IPS-18a (cell line): ENCODE results near the gene SMURF2.
"Not testable (repeated sequence)": the region's sequence is repeated elsewhere in the genome, so short reads cannot be mapped to it uniquely, and the experiment has no call there.

Experiments used
- H3K27ac ChIP-seq: one replicate; pipeline ENCODE4 v1.5.1; 2013; ENCODE audit warnings: low read length
- H3K27me3 ChIP-seq: one replicate; pipeline ENCODE4 v1.6.1; 2013; ENCODE audit warnings: mild to moderate bottlenecking, low read length; ENCODE audit not compliant: control insufficient read depth, insufficient read depth
- H3K36me3 ChIP-seq: one replicate; pipeline ENCODE4 v1.6.1; 2013; ENCODE audit warnings: low read depth, low read length; ENCODE audit not compliant: control insufficient read depth
- H3K4me1 ChIP-seq: one replicate; pipeline ENCODE4 v1.6.1; 2013; ENCODE audit warnings: low read depth, low read length; ENCODE audit not compliant: control insufficient read depth
- H3K4me3 ChIP-seq: one replicate; pipeline ENCODE4 v1.5.1; 2013; ENCODE audit warnings: low read length
- H3K9ac ChIP-seq: one replicate; pipeline ENCODE4 v1.6.1; 2013; ENCODE audit warnings: mild to moderate bottlenecking, low read length, moderate library complexity
- H3K9me3 ChIP-seq: one replicate; pipeline ENCODE4 v1.6.1; 2013; ENCODE audit warnings: low read depth, low read length; ENCODE audit not compliant: control insufficient read depth

SMURF2 gene

DNA sequence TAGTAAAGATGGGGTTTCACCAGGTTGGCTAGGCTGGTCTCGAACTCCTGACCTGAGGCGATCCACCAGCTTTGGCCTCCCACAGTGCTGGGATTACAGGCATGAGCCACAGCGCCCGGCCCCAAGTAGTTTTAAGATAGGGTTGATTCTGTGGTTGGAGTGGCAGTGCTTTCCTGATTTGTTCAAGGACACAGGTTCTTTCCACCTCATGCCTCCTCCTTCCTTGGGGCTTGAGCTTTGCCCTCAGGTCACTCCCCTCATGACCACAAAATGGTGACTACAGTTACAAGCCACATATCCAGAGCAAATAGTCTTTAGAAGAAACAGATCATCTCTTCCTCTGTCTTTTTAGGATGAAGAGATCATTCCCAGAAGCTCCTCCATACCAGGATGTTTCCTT, 25.3 kb upstream of the SMURF2 start:
- H3K36me3 ChIP-seq: no peaks in the 10 kb centered on the region
- H3K9ac ChIP-seq: no peak overlapping the region
- no peaks in the 10 kb centered on the region for H3K9me3 ChIP-seq
- no peaks in the 10 kb centered on the region for H3K4me1 ChIP-seq
- H3K4me3 ChIP-seq: no peak overlapping the region
- H3K27me3 ChIP-seq: no peaks in the 10 kb centered on the region
- no peak overlapping the region for H3K27ac ChIP-seq

DNA sequence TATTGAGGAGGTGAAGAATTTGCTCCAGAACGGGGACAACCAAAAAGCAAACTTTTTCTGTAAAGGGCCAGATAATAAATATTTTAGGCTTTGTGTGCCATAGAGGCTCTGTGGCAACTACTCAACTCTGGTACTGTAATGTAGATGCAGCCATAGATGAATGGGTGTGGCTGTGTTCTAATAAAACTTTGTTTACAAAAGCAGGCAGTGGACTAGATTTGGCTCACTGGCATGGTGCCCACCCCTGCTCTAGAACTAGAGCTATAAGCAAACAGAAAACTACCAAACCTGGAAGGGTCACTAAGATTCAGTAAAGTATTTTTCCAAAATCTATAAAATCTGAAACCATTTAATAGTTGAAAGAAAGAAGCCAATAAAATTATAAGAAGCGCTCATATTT, 24.6 kb upstream of the SMURF2 start:
- Histone ChIP-seq H3K4me3 (no peak overlapping the region), H3K4me1 (no peaks in the 10 kb centered on the region), H3K9me3 (no peaks in the 10 kb centered on the region), H3K27me3 (no peaks in the 10 kb centered on the region), H3K9ac (no peak overlapping the region), H3K36me3 (no peaks in the 10 kb centered on the region), H3K27ac (no peak overlapping the region)

GRCh38 chr17:64685705-64686104, 23.6 kb upstream of the SMURF2 start:
- H3K9me3 ChIP-seq: no peaks in the 10 kb centered on the region
- H3K27me3 ChIP-seq: no peaks in the 10 kb centered on the region
- H3K4me3 ChIP-seq: no peak overlapping the region
- H3K9ac ChIP-seq: no peak overlapping the region
- no peaks in the 10 kb centered on the region for H3K4me1 ChIP-seq
- H3K27ac ChIP-seq: no peak overlapping the region
- H3K36me3 ChIP-seq: no peaks in the 10 kb centered on the region

GRCh38 chr17:64683796-64684195, 21.7 kb upstream of the SMURF2 start:
- H3K9me3 ChIP-seq: no peaks in the 10 kb centered on the region
- no peaks in the 10 kb centered on the region for H3K4me1 ChIP-seq
- no peak overlapping the region for H3K4me3 ChIP-seq
- no peaks in the 10 kb centered on the region for H3K27me3 ChIP-seq
- no peak overlapping the region for H3K27ac ChIP-seq
- no peak overlapping the region for H3K9ac ChIP-seq
- no peaks in the 10 kb centered on the region for H3K36me3 ChIP-seq

DNA sequence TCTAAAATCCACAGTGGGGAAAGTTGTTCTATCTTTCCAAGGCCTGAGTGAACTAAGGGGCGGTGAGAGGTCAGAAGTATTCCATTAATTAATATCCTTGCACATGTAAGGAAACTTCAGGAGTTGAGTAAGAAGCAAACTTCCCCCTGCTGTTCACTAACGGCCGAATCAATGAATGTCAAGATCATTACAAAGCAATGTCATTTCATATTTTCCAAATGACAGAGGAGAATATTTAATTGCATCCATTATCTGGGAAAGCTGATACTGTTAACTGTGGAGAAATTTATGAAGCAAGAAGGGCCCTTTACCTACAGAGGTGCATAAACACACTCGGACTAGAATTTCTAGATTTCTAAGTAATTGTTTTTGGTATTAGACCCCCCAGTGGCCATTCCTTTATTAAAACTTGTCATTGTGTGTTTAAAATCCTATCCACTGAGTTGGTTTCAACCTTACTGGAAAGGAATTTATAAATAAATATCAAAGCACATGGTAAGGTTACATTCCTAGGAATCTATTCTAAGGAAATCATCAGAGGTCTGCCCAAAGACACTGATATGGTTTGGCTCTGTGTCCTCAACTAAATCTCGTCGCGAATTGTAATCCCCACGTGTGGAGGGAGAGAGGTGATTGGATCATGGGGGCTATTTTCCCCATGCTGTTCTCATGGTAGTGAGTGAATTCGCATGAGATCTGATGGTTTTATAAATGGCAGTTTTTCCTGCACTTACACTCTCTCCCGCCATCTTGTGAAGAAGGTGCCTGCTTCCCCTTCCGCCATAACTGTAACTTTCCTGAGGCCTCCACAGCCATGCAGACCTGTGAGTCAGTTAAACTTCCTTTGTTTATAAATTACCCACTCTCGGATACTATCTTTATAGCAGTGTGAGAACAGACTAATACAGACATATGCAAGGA, 20.4 kb upstream of the SMURF2 start:
- Histone ChIP-seq H3K9ac (no peak overlapping the region), H3K36me3 (no peaks in the 10 kb centered on the region), H3K4me3 (no peak overlapping the region), H3K27me3 (no peaks in the 10 kb centered on the region), H3K4me1 (no peaks in the 10 kb centered on the region), H3K27ac (no peak overlapping the region), H3K9me3 (no peaks in the 10 kb centered on the region)

DNA sequence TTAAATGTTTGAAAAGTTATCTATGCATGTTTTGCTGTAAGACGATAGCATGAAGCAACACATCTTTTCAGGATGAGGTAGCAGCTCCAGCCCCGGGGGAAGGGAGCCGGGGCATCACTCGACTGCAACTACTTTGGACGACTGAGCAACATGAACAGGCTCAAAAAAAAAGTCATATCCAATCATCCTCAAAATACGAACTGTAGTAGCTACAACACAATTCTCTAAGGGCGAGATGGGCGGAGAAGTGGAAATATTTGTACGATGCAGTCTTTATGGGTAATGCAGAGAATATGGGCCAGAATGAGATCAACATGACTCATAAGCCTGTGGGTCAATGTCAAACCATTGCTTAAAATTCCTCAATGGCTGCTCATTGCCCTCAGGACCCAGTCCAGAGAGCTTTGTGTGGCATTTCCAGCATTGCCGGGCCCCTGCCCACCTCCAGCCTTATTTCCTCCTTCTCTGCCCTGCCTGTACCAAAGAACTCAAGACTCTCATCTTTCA, 17.7 kb upstream of the SMURF2 start:
- Histone ChIP-seq H3K9ac (no peak overlapping the region), H3K4me3 (no peak overlapping the region), H3K36me3 (no peaks in the 10 kb centered on the region), H3K9me3 (no peaks in the 10 kb centered on the region), H3K27ac (no peak overlapping the region), H3K27me3 (no peaks in the 10 kb centered on the region), H3K4me1 (no peaks in the 10 kb centered on the region)

DNA sequence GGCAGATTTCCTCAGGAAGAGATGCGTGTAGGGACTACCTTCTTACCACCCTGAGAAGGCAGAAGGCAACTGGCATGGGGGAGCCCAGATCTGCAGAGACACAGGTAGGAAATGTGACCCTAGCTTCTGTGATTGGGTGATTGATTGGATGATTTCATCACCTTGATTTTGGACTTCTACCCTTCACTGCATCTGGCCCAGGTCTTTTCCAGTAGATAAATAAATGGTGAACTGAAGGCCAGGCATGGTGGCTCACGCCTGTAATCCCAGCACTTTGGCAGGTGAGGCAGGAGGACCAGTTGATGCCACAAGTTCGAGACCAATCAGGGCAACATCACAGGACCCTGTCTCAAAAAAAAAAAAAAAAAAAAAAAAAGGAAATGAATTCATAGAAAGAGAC, 14.7 kb upstream of the SMURF2 start:
- H3K9ac ChIP-seq: no peak overlapping the region
- no peaks in the 10 kb centered on the region for H3K4me1 ChIP-seq
- no peaks in the 10 kb centered on the region for H3K9me3 ChIP-seq
- H3K36me3 ChIP-seq: no peaks in the 10 kb centered on the region
- H3K27ac ChIP-seq: no peak overlapping the region
- H3K4me3 ChIP-seq: no peak overlapping the region
- no peaks in the 10 kb centered on the region for H3K27me3 ChIP-seq

DNA sequence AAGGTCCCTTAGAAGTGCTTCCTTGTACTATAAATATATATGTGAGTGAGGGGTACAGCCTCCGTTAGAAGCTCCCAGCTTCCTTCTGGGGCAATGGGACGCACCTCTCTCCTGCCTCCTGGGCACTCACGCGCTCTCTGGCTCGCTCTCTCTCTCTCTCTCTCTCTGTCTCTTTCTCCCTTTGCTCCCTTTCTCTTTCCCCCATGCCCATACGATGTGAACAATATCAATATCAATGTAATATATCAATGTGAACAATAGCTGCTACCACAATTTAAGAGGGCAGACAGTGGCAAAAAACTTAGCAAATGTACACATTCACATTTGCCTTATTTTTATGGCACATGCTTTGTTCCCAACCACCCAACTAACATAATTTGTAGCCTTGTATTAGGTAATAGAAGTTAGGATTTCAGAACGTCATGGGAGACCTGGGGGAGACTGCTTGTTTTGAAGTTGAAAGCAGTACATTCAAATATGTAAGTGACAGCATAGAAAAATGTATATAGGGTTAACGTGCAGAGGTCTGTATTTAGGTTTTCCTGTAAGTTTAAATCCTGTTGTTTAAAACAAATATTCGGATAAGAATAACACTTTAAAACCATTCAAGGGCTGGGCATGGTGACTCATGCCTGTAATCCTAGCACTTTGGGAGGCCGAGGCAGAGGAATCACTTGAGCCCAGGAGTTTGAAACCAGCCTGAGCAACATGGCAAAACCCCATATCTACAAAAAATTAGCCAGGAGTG, 8.9 kb upstream of the SMURF2 start:
- H3K27me3 ChIP-seq, H3K9me3 ChIP-seq, H3K4me1 ChIP-seq, H3K9ac ChIP-seq, H3K27ac ChIP-seq, H3K36me3 ChIP-seq, H3K4me3 ChIP-seq: not testable (repeated sequence)

GRCh38 chr17:64667807-64668721, 6.0 kb upstream of the SMURF2 start:
- H3K9me3 ChIP-seq, H3K27me3 ChIP-seq, H3K36me3 ChIP-seq, H3K4me1 ChIP-seq, H3K27ac ChIP-seq, H3K9ac ChIP-seq, H3K4me3 ChIP-seq: not testable (repeated sequence)

DNA sequence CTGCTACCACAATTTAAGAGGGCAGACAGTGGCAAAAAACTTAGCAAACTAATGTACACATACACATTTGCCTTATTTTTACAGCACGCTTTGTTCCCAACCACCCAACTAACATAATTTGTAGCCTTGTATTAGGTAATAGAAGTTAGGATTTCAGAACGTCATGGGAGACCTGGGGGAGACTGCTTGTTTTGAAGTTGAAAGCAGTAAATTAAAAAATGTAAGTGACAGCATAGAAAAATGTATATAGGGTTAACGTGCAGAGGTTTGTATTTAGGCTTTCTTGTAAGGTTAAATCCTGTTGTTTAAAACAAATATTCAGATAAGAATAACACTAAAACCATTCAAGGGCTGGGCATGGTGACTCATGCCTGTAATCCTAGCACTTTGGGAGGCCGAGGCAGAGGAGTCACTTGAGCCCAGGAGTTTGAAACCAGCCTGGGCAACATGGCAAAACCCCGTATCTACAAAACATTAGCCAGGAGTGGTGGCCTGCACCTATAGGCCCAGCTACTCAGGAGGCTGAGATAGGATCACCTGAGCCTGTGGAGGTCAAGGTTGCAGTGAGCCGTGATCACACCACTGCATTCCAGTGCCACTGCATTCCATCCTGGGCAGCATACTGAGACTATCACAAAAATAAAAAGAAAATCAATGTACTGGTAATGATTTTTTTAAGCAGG, 2.3 kb upstream of the SMURF2 start:
- H3K27me3 ChIP-seq, H3K4me1 ChIP-seq, H3K36me3 ChIP-seq, H3K27ac ChIP-seq, H3K9me3 ChIP-seq, H3K4me3 ChIP-seq, H3K9ac ChIP-seq: not testable (repeated sequence)

GRCh38 chr17:64663836-64664235, 1.7 kb upstream of the SMURF2 start:
- not testable (repeated sequence) for H3K4me1 ChIP-seq, H3K27ac ChIP-seq, H3K9ac ChIP-seq, H3K27me3 ChIP-seq, H3K36me3 ChIP-seq, H3K9me3 ChIP-seq, H3K4me3 ChIP-seq
